ENCODE results near the gene B3GALT4. TPM values are rescaled to one million over a fixed set of nuclear protein-coding genes. Genes with fewer than 3 reads are reported as not detected.

The B3GALT4 gene
- total RNA-seq, 1 experiment from 2014 or later = 1.9 TPM

- no peak for TF ChIP-seq CTCF (IDR thresholded peaks at IDR 0.05 in 2 of 3, conservative IDR thresholded peaks at IDR 0.05 in 1 of 3; ENCODE audit: borderline replicate concordance in 1 of 3, insufficient read depth in 1 of 3, low read depth in 2 of 3, low read length in 2 of 3)
- TF ChIP-seq ZFX (IDR thresholded peaks at IDR 0.05) = peak; percentile 23; the same call in 1 of the 2 replicates
- H4K20me1 ChIP-seq (ENCODE audit: insufficient read depth) = no peaks in the 10 kb centered on the region
- H3K36me3 ChIP-seq (ENCODE audit: control insufficient read depth in 1 of 2, insufficient read depth in 2 of 2, low read length in 2 of 2) = peaks cover 32 to 40% of the 10 kb centered on the region in 2 experiments; a peak in 3 of 4 replicates
- no peaks in the 10 kb centered on the region for H3K27me3 ChIP-seq (ENCODE audit: insufficient read depth, low read length)
- H3K79me2 ChIP-seq (ENCODE audit: insufficient read depth, low read length) = peaks cover 54% of the 10 kb centered on the region
- H3K4me2 ChIP-seq (ENCODE audit: low read length) = peak overlapping the region; percentile 96
- H3K9ac ChIP-seq (ENCODE audit: low read length) = peak overlapping the region; percentile 90
- peak overlapping the region; percentile 97 for H3K4me3 ChIP-seq (replicated peaks in 1 of 2; ENCODE audit: low read depth in 1 of 2, low read length in 2 of 2)
- H3K27ac ChIP-seq (ENCODE audit: low read depth, low read length) = peak overlapping the region; percentile 67
- no peaks in the 10 kb centered on the region for H3K9me2 ChIP-seq (ENCODE audit: insufficient read depth)
- ATAC-seq (no peak), DNase-seq (ENCODE audit: low read depth, low spot score) (no peak)
- H3K4me1 ChIP-seq (ENCODE audit: control insufficient read depth in 1 of 2, insufficient read depth in 2 of 2, low read length in 2 of 2) = peaks cover 10 to 15% of the 10 kb centered on the region in 2 experiments
- ChIA-PET CTCF (interaction anchor here (1.7 to 2.3 kb wide), 4 partner anchors 9 to 11 kb away, joined by 5 to 11 read pairs (median 6); partner anchors contain the start of genes B3GALT4 and RGL2), POLR2A (interaction anchor here (1.1 to 2.1 kb wide), 4 partner anchors 9 to 17 kb away, joined by 9 to 11 read pairs (median 10); partner anchors contain the start of genes B3GALT4, RPS18 and VPS52), RAD21 (ENCODE audit: low non-redundant PET in 1 of 2, low total read pairs in 2 of 2, uncharacterized antibody in 2 of 2, unreplicated experiment in 2 of 2) (no interaction called here)
- H2AFZ ChIP-seq (ENCODE audit: low read depth, low read length, poor library complexity, severe bottlenecking) = peak overlapping the region; percentile 99
- no peaks in the 10 kb centered on the region for H3K9me3 ChIP-seq (ENCODE audit: control insufficient read depth in 1 of 2, insufficient read depth in 1 of 2, low read depth in 1 of 2, low read length in 2 of 2)
- TSS peak; percentile 72 for BruUV-seq (replicated peaks)
- intact Hi-C loops (cut with micrococcal nuclease) = loop anchor here (5.0 kb wide), 1 partner anchor 104 kb away; the partner anchor contains the start of gene KIFC1
Measured at GRCh38 chr6:33288141-33288920, 11.4 kb downstream of the B3GALT4 start.

Data from HCT116 (cell line).